ENCODE measurements around the gene MPG. TPM values are rescaled to one million over a fixed set of nuclear protein-coding genes. Genes with fewer than 3 reads are reported as not detected.

The MPG gene
- total and polyA plus RNA-seq, 2 experiments from 2014 or later = 38.0 to 91.1 TPM

DNA sequence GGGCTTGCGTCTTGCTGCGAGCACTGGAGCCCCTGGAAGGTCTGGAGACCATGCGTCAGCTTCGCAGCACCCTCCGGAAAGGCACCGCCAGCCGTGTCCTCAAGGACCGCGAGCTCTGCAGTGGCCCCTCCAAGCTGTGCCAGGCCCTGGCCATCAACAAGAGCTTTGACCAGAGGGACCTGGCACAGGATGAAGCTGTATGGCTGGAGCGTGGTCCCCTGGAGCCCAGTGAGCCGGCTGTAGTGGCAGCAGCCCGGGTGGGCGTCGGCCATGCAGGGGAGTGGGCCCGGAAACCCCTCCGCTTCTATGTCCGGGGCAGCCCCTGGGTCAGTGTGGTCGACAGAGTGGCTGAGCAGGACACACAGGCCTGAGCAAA is 7.4 kb downstream of the MPG start:
- Mint-ChIP-seq H3K9me3 (no peaks in the 10 kb centered on the region), H3K4me1 (peaks cover 8% of the 10 kb centered on the region), H3K27ac (no peak overlapping the region), H3K4me3 (no peak overlapping the region), H3K36me3 (ENCODE audit: low read depth) (peaks cover 21% of the 10 kb centered on the region), H3K27me3 (ENCODE audit: insufficient read depth, low read depth, poor library complexity) (peaks cover 10% of the 10 kb centered on the region)
- Histone ChIP-seq H3F3A (replicated peaks; ENCODE audit: low read depth) (no peaks in the 10 kb centered on the region), H3K4me3 (no peak overlapping the region), H3K4me2 (no peak overlapping the region), H2AFZ (no peak overlapping the region), H3K27me3 (ENCODE audit: insufficient read depth) (no peaks in the 10 kb centered on the region), H3K4me1 (ENCODE audit: insufficient read depth) (no peaks in the 10 kb centered on the region; the same call in 1 of the 2 replicates), H3K9me2 (ENCODE audit: insufficient read depth) (no peaks in the 10 kb centered on the region), H3K79me2 (replicated peaks; ENCODE audit: insufficient read depth) (no peaks in the 10 kb centered on the region), H3K27ac (ENCODE audit: low read depth) (no peak overlapping the region), H3K36me3 (ENCODE audit: insufficient read depth) (no peaks in the 10 kb centered on the region), H4K20me1 (replicated peaks; ENCODE audit: insufficient read depth) (no peaks in the 10 kb centered on the region; the same call in 1 of the 2 replicates)
- DNase-seq (ENCODE audit: low spot score) (no peak), ATAC-seq (no peak)
- TF ChIP-seq, protein P1, sequence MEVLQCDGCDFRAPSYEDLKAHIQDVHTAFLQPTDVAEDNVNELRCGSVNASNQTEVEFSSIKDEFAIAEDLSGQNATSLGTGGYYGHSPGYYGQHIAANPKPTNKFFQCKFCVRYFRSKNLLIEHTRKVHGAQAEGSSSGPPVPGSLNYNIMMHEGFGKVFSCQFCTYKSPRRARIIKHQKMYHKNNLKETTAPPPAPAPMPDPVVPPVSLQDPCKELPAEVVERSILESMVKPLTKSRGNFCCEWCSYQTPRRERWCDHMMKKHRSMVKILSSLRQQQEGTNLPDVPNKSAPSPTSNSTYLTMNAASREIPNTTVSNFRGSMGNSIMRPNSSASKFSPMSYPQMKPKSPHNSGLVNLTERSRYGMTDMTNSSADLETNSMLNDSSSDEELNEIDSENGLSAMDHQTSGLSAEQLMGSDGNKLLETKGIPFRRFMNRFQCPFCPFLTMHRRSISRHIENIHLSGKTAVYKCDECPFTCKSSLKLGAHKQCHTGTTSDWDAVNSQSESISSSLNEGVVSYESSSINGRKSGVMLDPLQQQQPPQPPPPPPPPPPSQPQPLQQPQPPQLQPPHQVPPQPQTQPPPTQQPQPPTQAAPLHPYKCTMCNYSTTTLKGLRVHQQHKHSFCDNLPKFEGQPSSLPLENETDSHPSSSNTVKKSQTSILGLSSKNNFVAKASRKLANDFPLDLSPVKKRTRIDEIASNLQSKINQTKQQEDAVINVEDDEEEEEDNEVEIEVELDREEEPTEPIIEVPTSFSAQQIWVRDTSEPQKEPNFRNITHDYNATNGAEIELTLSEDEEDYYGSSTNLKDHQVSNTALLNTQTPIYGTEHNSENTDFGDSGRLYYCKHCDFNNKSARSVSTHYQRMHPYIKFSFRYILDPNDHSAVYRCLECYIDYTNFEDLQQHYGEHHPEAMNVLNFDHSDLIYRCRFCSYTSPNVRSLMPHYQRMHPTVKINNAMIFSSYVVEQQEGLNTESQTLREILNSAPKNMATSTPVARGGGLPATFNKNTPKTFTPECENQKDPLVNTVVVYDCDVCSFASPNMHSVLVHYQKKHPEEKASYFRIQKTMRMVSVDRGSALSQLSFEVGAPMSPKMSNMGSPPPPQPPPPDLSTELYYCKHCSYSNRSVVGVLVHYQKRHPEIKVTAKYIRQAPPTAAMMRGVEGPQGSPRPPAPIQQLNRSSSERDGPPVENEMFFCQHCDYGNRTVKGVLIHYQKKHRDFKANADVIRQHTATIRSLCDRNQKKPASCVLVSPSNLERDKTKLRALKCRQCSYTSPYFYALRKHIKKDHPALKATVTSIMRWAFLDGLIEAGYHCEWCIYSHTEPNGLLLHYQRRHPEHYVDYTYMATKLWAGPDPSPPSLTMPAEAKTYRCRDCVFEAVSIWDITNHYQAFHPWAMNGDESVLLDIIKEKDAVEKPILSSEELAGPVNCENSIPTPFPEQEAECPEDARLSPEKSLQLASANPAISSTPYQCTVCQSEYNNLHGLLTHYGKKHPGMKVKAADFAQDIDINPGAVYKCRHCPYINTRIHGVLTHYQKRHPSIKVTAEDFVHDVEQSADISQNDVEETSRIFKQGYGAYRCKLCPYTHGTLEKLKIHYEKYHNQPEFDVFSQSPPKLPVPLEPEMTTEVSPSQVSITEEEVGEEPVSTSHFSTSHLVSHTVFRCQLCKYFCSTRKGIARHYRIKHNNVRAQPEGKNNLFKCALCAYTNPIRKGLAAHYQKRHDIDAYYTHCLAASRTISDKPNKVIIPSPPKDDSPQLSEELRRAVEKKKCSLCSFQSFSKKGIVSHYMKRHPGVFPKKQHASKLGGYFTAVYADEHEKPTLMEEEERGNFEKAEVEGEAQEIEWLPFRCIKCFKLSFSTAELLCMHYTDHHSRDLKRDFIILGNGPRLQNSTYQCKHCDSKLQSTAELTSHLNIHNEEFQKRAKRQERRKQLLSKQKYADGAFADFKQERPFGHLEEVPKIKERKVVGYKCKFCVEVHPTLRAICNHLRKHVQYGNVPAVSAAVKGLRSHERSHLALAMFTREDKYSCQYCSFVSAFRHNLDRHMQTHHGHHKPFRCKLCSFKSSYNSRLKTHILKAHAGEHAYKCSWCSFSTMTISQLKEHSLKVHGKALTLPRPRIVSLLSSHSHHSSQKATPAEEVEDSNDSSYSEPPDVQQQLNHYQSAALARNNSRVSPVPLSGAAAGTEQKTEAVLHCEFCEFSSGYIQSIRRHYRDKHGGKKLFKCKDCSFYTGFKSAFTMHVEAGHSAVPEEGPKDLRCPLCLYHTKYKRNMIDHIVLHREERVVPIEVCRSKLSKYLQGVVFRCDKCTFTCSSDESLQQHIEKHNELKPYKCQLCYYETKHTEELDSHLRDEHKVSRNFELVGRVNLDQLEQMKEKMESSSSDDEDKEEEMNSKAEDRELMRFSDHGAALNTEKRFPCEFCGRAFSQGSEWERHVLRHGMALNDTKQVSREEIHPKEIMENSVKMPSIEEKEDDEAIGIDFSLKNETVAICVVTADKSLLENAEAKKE (CRISPR knock-in tag; IDR thresholded peaks at IDR 0.05) = no peak
- no peak for TF ChIP-seq NANOG (IDR thresholded peaks at IDR 0.05; ENCODE audit: borderline replicate concordance)
- no peak for TF ChIP-seq STAT1 (IDR thresholded peaks at IDR 0.05; ENCODE audit: unreplicated experiment)
- TF ChIP-seq, protein P2, sequence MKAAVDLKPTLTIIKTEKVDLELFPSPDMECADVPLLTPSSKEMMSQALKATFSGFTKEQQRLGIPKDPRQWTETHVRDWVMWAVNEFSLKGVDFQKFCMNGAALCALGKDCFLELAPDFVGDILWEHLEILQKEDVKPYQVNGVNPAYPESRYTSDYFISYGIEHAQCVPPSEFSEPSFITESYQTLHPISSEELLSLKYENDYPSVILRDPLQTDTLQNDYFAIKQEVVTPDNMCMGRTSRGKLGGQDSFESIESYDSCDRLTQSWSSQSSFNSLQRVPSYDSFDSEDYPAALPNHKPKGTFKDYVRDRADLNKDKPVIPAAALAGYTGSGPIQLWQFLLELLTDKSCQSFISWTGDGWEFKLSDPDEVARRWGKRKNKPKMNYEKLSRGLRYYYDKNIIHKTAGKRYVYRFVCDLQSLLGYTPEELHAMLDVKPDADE (IDR thresholded peaks at IDR 0.05) = no peak
- TF ChIP-seq, protein P3, sequence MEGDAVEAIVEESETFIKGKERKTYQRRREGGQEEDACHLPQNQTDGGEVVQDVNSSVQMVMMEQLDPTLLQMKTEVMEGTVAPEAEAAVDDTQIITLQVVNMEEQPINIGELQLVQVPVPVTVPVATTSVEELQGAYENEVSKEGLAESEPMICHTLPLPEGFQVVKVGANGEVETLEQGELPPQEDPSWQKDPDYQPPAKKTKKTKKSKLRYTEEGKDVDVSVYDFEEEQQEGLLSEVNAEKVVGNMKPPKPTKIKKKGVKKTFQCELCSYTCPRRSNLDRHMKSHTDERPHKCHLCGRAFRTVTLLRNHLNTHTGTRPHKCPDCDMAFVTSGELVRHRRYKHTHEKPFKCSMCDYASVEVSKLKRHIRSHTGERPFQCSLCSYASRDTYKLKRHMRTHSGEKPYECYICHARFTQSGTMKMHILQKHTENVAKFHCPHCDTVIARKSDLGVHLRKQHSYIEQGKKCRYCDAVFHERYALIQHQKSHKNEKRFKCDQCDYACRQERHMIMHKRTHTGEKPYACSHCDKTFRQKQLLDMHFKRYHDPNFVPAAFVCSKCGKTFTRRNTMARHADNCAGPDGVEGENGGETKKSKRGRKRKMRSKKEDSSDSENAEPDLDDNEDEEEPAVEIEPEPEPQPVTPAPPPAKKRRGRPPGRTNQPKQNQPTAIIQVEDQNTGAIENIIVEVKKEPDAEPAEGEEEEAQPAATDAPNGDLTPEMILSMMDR (conservative IDR thresholded peaks at IDR 0.05; ENCODE audit: low read depth in 2 of 2) = no peak
- TF ChIP-seq CREB1 (CRISPR knock-in tag; IDR thresholded peaks at IDR 0.05; ENCODE audit: low read depth) = no peak
- TF ChIP-seq, protein P4, sequence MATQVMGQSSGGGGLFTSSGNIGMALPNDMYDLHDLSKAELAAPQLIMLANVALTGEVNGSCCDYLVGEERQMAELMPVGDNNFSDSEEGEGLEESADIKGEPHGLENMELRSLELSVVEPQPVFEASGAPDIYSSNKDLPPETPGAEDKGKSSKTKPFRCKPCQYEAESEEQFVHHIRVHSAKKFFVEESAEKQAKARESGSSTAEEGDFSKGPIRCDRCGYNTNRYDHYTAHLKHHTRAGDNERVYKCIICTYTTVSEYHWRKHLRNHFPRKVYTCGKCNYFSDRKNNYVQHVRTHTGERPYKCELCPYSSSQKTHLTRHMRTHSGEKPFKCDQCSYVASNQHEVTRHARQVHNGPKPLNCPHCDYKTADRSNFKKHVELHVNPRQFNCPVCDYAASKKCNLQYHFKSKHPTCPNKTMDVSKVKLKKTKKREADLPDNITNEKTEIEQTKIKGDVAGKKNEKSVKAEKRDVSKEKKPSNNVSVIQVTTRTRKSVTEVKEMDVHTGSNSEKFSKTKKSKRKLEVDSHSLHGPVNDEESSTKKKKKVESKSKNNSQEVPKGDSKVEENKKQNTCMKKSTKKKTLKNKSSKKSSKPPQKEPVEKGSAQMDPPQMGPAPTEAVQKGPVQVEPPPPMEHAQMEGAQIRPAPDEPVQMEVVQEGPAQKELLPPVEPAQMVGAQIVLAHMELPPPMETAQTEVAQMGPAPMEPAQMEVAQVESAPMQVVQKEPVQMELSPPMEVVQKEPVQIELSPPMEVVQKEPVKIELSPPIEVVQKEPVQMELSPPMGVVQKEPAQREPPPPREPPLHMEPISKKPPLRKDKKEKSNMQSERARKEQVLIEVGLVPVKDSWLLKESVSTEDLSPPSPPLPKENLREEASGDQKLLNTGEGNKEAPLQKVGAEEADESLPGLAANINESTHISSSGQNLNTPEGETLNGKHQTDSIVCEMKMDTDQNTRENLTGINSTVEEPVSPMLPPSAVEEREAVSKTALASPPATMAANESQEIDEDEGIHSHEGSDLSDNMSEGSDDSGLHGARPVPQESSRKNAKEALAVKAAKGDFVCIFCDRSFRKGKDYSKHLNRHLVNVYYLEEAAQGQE (IDR thresholded peaks at IDR 0.05; ENCODE audit: unreplicated experiment) = no peak
- no peak for TF ChIP-seq ZNF114 (CRISPR knock-in tag; IDR thresholded peaks at IDR 0.05)
- TF ChIP-seq EZH2 (IDR thresholded peaks at IDR 0.05; ENCODE audit: low read depth, unreplicated experiment) = no peak
- TF ChIP-seq JUNB (IDR thresholded peaks at IDR 0.05; ENCODE audit: unreplicated experiment) = no peak
- no peak for TF ChIP-seq ZNF331 (CRISPR knock-in tag; IDR thresholded peaks at IDR 0.05; ENCODE audit: low read depth)
- TF ChIP-seq EZH2phosphoT487 (IDR thresholded peaks at IDR 0.05; ENCODE audit: unreplicated experiment) = no peak
- no peak for TF ChIP-seq POLR2AphosphoS5 (IDR thresholded peaks at IDR 0.05; ENCODE audit: low read depth)

All from GM23338 (cell line).